HG03066 (cell line): ENCODE results near the gene CERS1.

ENCODE experiments used
- ATAC-seq: cut with Tn5 transposase; IDR thresholded peaks from one replicate; pipeline ENCODE4 v1.9.1; 2021; ENCODE audit warnings: low read depth; ENCODE audit not compliant: unreplicated experiment

CERS1 gene, protein sequence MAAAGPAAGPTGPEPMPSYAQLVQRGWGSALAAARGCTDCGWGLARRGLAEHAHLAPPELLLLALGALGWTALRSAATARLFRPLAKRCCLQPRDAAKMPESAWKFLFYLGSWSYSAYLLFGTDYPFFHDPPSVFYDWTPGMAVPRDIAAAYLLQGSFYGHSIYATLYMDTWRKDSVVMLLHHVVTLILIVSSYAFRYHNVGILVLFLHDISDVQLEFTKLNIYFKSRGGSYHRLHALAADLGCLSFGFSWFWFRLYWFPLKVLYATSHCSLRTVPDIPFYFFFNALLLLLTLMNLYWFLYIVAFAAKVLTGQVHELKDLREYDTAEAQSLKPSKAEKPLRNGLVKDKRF

DNA sequence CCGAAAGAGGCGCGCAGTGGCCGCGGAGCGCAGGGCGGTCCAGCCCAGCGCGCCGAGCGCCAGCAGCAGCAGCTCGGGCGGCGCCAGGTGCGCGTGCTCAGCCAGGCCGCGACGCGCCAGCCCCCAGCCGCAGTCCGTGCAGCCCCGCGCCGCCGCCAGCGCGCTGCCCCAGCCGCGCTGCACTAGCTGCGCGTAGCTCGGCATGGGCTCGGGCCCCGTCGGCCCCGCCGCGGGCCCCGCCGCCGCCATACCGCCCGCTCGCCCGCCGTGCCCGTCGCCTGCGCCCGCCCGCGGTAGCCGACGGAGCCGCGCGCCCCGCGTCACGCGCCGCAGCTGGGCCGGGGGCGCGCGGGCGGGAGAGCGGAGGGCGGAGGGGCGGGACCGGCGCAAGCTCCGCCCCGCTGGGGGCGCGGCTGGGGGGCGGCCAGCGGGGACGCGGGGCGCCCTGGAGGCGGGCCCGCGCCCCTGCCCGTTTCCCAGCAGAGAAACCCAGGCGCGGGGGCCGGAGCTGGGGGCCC is at the start of gene CERS1:
CERS1 (minus strand) TSS at position 335 of the 518 bp plus-strand sequence; CDS start at position 249, 86 bp downstream.
- ATAC-seq, result no peak

DNA sequence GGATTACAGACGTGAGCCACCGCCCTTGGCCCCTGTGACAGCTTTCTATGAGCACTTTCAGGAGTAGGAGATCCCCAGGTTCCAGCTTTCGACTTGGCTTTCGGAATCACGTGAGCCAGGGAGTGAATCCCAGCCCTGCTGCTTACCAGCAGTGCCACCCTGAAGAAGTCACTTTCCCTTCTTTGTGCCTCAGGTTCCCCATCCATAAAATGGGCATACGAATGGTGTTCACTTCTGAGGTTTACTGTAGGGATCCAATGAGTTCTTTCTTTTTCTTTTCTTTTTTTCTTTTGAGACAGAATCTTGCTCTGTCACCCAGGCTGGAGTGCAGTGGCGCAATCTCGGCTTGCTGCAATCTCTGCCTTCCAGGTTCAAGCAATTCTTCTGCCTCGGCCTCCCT is 49.3 kb upstream of the CERS1 start:
- ATAC-seq, result no peak

DNA sequence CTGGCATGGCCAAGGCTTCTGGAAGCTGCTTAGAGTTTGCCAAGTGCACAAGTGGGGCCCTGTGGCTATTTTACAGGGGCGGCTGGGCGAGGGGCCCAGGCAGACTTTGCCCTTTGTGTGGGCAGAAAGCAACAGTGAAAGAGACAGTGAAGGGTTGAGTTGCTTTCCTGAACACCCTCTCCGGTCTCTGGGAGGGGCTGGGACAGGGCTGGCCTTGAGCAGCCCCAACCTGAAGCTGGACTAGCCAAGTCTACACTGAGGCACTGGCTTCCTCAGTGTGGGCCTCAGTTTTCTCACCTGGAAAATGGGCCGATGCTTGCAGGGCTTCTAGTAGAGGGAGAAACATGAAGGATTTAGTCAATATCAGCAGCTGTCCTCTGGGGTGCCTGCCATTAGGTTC is 47.5 kb upstream of the CERS1 start:
- no peak for ATAC-seq

DNA sequence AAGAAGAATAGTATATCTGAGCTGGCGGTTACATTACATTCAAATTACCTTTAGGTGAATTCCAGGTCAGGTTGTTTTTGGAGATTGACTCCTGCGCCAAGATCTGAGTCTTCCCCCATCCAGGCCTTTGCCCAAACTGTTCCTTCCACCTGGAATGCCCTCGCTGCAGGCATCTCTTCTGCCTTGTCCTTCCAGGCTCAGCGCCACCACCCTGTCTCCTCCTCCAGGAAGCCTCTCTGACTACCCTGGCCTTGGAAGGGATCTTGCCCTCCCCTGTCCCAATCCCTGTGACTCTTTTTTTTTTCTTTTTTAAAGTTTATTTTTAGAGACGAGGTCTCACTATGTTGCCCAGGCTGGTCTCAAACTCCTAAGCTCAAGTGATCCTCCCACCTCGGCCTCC is 46.7 kb upstream of the CERS1 start:
- ATAC-seq, result no peak

DNA sequence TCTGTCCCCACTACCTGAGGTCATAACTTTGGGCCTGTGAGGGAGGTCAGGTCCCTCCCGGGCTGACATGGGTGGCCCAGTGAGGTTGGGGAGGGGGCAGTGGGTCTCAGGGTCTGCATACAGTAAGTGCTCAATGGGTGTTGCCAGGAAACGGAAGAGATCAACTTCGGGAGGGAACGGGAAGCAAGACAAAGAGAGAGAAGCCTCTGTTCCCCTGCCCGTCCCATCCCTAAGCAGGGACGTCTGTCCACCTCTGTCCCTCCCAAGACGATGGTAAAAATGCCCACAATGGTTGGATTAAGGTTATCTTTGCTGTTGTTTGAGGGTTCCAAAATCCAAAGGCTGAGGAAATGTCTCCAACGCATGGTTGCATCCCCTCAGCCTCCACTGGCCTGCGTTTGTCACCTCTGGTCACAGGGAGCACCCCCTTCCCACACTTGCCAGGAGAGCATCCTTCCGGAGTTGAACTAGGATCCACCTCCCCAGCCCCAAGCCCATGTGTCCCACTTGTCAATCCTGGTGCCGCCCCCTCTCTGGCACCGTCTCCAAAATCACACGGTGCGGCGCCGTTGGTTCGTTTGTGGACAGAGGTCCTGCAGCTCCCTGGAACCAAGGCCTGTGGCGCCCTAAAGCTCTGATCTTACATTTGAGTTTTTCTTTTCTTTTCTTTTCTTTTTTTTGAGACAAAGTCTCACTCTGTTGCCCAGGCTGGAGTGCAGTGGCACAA is 45.8 kb upstream of the CERS1 start:
- ATAC-seq, result no peak

DNA sequence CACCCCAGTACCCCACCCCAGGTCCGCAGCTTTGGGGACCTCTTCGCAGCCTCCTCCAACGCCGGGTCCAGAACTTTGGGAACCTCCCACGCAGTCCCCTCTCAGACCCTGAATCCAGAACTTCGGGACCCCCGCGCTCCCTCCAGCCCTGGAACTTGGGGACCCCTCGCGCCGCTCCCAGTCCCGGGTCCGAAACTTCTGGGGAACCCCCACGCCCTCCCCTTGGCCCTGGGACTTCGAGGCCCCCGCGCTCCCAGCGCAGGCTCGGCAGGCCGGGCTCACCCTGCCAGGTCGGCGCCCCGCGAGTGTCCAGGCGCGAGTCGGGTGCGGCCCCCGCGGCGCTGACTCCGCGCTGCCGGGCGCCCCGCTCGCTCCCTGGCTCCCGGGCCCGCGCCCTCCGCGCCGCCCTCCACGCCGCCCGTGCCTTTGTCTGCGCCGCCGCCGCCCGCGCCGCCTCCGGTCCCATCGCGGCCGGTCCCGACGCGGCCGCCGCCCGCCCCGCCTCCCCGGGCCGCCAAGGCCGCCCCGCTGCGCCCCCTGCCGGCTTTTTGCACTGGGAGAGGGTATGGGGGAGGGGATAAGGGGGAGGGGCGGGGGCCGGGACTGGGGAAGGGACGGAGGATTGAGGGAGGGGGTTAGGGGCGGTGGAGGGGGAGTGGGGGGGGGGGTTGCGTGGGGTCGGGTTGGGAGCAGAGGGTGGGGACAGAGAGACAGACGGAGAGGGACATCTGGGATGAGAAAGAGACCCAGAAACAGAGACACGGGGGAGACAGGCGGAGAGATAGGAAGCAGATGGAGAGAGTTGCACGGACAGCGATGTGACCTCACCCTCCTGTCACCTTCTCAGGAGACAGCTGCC is 45.0 kb upstream of the CERS1 start, which contains the start of gene HOMER3:
HOMER3 (minus strand) TSS at position 449 of the 859 bp plus-strand sequence. CDS start 2,235 bp downstream, outside the sequence.
- no peak for ATAC-seq

DNA sequence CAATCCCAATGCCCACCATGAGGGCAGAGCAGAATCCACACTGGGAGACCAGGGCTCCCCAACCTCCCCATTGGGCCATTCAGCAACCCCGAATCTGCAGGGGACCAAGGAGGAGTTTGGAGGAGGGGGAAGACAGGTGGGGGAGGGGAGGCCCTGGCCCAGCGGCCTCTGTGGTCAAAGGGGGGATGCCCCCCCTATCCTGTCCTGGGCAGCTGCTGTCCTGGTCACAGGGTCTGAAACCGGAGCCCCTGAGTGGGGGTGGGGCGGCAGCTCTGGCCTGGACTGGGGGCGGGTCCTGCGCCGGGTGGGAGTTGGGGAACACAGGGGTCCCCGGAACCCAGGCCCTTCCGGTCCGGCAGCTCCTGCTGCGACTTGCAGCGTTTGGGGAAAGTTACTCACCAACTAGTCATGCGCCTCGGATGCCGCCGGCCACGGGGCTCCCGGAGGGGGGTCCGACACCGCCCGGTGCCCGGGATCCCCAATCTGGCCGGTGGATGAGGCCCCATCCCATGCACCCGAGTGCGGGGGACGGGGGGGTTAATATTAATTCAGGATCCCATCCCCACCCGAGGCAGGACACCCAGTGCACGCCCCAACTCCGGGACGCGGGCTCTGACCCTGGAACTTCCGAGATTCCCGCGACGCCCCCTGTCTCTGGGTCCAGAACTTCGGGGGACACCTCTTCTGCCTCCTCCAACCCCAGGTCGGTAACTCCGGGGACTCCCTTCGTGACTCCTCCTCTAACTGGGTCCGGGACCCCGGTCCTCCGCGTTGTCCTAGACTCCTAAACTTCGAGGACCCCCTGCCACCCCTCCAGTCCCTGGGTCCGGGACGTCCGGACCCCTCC is 44.2 kb upstream of the CERS1 start:
- ATAC-seq, result no peak

DNA sequence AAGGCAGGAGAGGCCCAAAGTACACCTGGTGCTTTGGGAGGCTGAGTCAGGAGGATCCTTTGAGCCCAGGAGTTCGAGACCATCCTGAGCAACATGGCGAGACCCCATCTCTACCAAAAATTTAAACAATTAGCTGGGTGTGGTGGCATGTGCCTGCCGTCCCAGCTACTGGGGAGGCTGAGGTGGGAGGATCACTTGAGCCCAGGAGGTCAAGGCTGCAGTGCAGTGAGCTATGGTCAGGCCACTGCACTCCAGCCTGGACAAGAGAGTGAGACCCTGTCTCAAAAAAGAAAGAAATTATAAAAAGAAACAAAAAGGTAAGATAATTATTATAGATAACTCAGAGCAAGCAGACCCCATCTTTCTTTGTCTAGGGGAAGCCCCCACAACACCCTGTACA is 43.2 kb upstream of the CERS1 start:
- no peak for ATAC-seq

DNA sequence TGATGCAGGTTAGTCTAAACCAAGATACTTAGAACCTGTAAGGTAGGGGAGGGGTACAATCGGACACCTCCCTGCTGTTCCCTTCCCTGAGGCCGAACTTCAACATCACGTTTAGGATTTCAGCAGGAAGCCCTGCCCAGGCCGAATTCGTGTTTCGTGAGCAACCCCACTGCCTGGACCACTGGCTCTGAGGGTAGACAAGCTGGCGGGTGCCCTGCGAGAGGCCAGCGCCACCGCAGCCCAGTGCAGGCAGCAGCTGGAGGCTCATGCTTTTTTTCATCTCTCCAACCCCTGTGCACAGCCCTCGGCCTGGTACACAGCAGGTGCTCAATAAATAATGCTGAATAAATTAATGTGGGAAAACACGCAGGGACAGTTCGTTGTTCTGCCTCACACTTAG is 37.3 kb upstream of the CERS1 start:
- ATAC-seq, result no peak

DNA sequence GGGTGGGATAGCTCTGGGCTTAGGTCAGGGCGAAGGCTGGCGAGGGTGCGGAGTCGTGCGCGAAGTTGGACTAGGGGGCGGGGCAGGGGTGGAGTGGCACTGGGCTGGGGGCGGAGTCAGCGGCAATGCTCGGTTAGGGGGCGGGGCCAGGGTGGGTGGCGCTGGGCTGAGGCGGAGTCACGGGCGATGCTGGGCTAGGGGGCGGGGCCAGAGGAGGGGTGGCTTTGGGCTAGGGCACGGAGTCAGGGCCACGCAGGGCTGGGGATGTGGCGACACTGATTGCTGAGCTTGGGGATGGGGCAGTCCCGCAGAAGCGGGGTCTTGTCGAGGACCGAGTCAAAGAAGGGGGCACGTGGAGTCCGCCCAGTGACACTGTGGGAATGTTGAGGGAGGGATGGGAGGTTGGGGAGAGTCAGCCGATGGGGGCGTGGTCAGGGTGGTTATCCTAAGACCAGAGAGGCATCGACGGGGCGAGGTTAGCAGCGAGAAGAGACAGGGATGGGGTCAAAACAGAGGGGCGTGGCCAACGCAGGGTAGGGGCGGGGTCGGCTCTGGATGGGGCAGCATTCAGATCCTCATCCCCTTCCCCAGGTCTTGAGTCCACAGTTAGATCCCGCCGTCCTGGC is 36.4 kb upstream of the CERS1 start:
- ATAC-seq, result no peak

DNA sequence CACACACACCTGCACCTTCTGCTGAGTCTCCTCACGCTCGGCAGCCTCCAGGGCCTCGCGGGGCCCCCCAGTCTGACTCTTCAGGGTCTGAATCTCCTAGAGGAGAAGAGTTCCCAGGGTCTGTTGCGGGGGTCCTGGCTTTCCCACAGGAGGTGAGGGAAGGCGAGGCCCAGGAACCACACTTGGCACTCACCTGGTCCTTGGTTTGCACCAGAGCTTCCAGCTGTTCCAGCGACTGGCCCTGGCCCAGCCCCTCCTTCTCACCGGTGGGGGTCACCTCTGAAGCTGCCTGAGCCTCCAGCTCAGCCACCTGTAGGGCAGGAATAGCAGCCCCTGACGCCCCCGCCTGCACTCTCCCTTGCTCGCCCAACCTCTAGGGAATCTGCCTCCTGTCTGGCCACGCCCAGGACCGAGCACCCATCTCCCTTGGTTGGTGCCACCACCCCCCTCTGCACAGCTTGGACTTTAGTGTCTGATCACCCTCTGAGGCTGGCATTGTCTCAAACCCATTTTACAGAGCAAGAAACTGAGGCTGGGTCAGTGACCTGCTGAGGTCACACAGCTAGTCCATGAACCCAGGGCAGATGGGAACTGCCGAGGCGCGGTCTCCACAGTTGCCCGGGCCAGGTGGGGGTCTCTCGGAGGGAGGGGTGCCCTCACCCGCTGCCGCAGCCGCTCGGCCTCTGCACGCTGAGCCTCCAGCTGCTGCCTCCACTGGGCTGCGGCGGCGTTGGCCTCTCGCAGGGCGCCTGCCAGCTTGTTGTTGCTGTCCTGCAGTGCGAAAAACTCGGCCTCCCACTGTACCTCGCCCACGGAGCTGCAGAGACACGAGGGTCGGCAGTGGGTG is 35.6 kb upstream of the CERS1 start:
- ATAC-seq, result no peak

DNA sequence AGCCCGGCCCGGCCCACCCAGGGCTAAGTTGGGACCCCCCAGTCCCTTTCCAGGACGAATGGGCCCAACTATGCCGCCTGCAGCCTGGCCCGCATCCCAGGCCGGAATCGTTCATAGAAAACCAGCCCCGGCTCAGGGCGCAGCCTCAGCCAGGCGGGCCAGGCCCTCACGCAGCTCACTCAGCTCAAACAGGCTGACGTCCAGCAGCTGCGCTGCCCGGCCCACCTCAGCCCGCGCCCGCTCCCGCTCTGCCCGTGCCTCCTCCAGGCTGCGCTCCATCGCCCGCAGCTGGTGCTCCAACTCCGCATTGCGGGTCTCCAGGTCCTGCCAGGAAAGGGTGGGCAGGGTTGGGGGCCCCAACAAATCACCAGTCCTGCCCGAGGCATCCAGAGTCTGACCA is 33.4 kb upstream of the CERS1 start:
- no peak for ATAC-seq

DNA sequence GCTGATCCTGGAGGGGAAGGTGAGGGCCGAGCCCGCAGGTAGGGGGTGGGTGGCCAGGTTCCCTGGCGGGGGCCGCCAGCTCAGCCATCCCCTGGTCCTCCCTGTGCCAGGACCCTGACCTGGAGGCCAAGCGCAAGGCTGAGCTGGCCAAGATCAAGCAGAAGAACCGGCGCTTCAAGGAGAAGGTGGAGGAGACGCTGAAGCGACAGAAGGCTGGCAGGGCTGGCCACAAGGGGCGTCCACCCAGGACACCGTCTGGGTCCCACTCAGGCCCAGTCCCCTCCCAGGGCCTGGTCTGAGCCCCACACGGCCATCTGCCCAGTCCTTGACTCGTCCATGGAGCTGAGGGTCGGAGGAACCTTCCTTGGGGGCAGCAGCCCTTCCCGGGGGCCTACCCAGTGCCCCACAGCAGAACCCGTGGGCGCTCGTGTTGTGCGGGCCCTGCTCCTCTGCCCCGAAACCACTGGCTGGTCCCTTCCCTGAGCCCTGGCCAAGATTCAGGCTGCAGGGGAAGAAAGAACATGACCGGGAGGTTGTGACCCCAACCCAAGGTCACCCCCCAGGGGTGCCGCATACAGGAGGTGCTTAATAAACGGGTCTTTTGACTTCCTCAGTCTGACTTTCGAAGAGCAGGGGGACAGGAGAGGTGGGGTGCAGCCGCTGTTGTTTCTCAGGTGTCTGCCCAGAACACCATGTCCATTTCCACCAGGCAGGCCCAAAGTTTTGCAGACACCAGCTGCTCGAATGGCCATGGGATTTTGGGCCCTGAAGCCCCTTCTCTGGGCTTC is 32.3 kb upstream of the CERS1 start:
- no peak for ATAC-seq

DNA sequence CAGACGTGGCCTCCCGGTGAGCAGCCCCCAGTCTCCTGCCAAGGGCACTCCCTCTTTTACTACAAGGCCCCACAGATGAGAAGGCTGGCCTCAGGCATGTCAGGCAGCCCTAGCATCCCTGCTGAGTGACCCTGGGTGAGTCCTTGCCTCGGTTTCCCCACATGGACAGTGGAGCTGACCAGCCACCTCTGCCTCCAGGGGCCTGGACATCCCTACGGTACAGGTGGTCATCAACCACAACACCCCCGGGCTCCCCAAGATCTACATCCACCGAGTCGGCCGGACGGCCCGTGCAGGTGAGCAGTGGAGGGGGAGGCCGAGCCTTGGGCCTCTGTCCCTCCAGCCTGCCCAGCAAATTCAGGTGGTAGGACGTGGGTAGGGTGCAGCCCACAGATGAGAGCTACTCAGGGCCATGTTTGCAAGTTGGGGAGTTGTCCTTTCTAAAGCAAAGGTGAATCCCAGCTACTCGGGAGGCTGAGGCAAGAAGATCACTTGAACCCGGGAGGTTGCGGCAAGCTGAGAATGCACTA is 28.8 kb upstream of the CERS1 start:
- no peak for ATAC-seq

DNA sequence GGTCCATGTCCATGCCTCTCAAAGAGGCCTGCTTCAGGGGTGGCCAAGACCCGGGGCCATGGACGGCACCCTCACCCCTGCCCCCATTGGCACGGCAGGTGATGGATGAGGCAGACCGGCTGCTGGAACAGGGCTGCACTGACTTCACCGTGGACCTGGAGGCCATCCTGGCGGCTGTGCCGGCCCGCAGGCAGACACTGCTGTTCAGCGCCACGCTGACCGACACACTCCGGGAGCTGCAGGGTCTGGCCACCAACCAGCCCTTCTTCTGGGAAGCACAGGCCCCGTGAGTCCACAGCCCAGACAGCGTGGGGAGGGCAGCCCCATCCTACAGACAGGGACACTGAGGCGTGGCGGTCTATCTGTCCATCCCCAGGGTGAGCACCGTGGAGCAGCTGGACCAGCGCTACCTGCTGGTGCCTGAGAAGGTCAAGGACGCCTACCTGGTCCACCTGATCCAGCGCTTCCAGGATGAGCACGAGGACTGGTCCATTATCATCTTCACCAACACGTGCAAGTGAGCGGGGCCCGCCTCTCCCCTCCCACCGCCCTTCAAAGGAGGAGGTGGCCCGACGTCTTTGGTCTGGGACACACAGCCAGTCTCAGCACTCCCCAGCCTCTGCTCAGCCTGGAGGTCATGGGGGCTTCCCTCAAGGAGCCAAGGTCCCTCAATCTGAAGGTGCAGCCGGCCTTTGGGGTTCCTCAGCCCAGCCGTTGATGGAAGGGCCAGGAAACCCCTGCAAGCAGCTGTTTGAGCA is 26.4 kb upstream of the CERS1 start:
- ATAC-seq, result no peak

DNA sequence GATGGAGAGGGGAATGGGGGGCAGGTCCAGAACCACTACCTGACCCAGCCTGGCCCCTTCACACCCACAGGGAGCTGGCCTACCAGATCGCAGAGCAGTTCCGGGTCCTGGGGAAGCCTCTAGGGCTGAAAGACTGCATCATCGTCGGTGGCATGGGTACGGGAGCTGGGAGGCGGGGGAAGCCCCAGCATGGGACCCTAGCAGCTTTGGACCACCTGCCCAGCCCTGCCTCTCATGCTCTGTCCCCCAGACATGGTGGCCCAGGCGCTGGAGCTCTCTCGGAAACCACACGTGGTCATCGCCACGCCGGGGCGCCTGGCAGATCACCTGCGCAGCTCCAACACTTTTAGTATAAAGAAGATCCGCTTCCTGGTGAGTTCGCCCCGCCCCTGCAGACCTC is 25.6 kb upstream of the CERS1 start:
- ATAC-seq, result no peak

DNA sequence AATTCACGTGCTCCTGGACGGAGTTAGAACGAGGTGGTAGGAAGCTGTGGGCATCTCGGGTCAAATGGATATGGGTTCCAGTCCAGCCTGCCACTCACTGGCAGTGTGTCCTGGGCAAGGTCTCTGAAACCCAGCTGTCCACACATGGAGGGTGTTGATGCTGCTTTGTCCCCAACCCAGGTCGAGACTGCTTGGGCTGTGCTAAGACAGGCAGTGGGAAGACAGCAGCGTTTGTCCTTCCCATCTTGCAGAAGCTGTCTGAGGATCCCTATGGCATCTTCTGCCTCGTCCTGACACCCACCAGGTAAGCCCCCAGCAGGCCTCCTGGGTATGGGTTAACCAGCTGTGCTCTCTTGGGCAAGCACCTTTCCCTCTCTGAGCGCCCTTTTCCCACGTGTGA is 24.4 kb upstream of the CERS1 start:
- ATAC-seq, result no peak
